Caco-2 (cell line): ENCODE results near the gene PCDH15. TPM values are rescaled to one million over a fixed set of nuclear protein-coding genes. Genes with fewer than 3 reads are reported as not detected.

ENCODE experiments used
- BruUV-seq: library from RNA; stranded (reverse); fragments of 400-500 nt; replicated peaks from 2 replicates; lab custom pipeline; 2021; lab: Mats Ljungman, UMichigan
- CTCF ChIA-PET: fragments of 300-600 bp; sonication (Branson Sonifier 250); formaldehyde crosslinking; loops from one replicate; lab custom pipeline; 2022; ENCODE audit warnings: antibody characterized with exemption; lab: Charles Lee
- POLR2A ChIA-PET: fragments of 300-600 bp; sonication (Branson Sonifier 250); formaldehyde crosslinking; loops from one replicate; lab custom pipeline; 2022; ENCODE audit warnings: antibody characterized with exemption; lab: Charles Lee
- DNase-seq, 2 experiments: peaks; one replicate each; pipeline versions ENCODE4 v3.0.0 to v3.0.0-alpha.2; 2020 to 2022
- H3K27me3 ChIP-seq: replicated peaks from 2 replicates; pipeline ENCODE4 v1.6.0; 2011; ENCODE audit warnings: low read length; ENCODE audit not compliant: control insufficient read depth, insufficient read depth
- H3K36me3 ChIP-seq: 2 replicates; pipeline ENCODE4 v1.5.1; 2011; ENCODE audit warnings: low read length; ENCODE audit not compliant: control insufficient read depth, insufficient read depth
- H3K4me1 ChIP-seq: fragments of 250-450 bp; sonication (Bioruptor Pico); 2 replicates; pipeline ENCODE4 v1.5.1; 2020; ENCODE audit warnings: mild to moderate bottlenecking
- H3K4me3 ChIP-seq: 2 replicates; pipeline ENCODE4 v1.5.1; 2011; ENCODE audit warnings: low read depth, mild to moderate bottlenecking, control low read depth, low read length
- H3K9me3 ChIP-seq: fragments of 250-450 bp; sonication (Bioruptor Pico); 2 replicates; pipeline ENCODE4 v1.5.1; 2020; ENCODE audit warnings: mild to moderate bottlenecking, moderate library complexity
- H3K27ac Mint-ChIP-seq: one replicate; pipeline ENCODE4 v1.8.0; 2022; ENCODE audit warnings: mixed read lengths; ENCODE audit not compliant: unreplicated experiment
- H3K27me3 Mint-ChIP-seq: one replicate; pipeline ENCODE4 v1.8.0; 2022; ENCODE audit warnings: mixed read lengths; ENCODE audit not compliant: insufficient read depth, unreplicated experiment
- H3K36me3 Mint-ChIP-seq: one replicate; pipeline ENCODE4 v1.8.0; 2022; ENCODE audit warnings: mild to moderate bottlenecking, mixed read lengths; ENCODE audit not compliant: insufficient read depth, unreplicated experiment
- H3K4me1 Mint-ChIP-seq: one replicate; pipeline ENCODE4 v1.8.0; 2022; ENCODE audit warnings: low read depth, mixed read lengths; ENCODE audit not compliant: unreplicated experiment
- H3K4me3 Mint-ChIP-seq: one replicate; pipeline ENCODE4 v1.8.0; 2022; ENCODE audit warnings: mild to moderate bottlenecking, moderate library complexity, mixed read lengths; ENCODE audit not compliant: unreplicated experiment
- H3K9me3 Mint-ChIP-seq: one replicate; pipeline ENCODE4 v1.8.0; 2022; ENCODE audit warnings: mixed read lengths; ENCODE audit not compliant: unreplicated experiment
- CTCF ChIP-seq, 2 experiments: fragments of 200-600 bp in 1 of 2; IDR thresholded peaks; 1 replicate in 1 of 2; 2 replicates in 1 of 2; pipeline versions ENCODE4 v1.5.1 to v1.8.0; 2011 to 2022; ENCODE audit warnings: antibody characterized with exemption in 1 of 2, control low read depth in 1 of 2, inconsistent platforms in 1 of 2, low read depth in 1 of 2, low read length in 1 of 2, mild to moderate bottlenecking in 1 of 2, moderate library complexity in 1 of 2; ENCODE audit not compliant: insufficient read depth in 1 of 2, severe bottlenecking in 1 of 2, unreplicated experiment in 1 of 2
- intact Hi-C: fragments of 100-400 bp; cut with micrococcal nuclease; formaldehyde crosslinking; loops from one replicate; pipeline ENCODE4 v1.10.0; 2022; ENCODE audit not compliant: unreplicated experiment
- total RNA-seq: library from RNA; stranded (reverse); gene quantifications from 2 replicates; pipeline ENCODE4 v1.2.3, GENCODE V29; 2022

PCDH15 gene
- total RNA-seq, 1 experiment from 2014 or later, result 0.02 TPM

- no peaks in the 10 kb centered on the region for H3K36me3 Mint-ChIP-seq
- H3K4me3 Mint-ChIP-seq, result no peak overlapping the region
- intact Hi-C loops, result no loop called here
- CTCF ChIA-PET, result no interaction called here
- Histone ChIP-seq H3K9me3 (no peaks in the 10 kb centered on the region; the same call in 1 of the 2 replicates), H3K4me3 (no peak overlapping the region), H3K27me3 (no peaks in the 10 kb centered on the region), H3K36me3 (no peaks in the 10 kb centered on the region), H3K4me1 (no peaks in the 10 kb centered on the region)
- no peaks in the 10 kb centered on the region for H3K27me3 Mint-ChIP-seq
- no peaks in the 10 kb centered on the region for H3K9me3 Mint-ChIP-seq
- TF ChIP-seq CTCF (IDR thresholded peaks at IDR 0.05; ENCODE audit: insufficient read depth in 1 of 2, low read depth in 1 of 2, low read length in 1 of 2, severe bottlenecking in 1 of 2, unreplicated experiment in 1 of 2), result no peak
- POLR2A ChIA-PET, result no interaction called here
- H3K27ac Mint-ChIP-seq, result no peak overlapping the region
- H3K4me1 Mint-ChIP-seq, result no peaks in the 10 kb centered on the region
- no peak for DNase-seq
- BruUV-seq, result no TSS peak
Observed at GRCh38 chr10:54607983-54608382, 193.0 kb downstream of the PCDH15 start.

- DNase-seq, result no peak
- no peak overlapping the region for H3K4me3 Mint-ChIP-seq
- no TSS peak for BruUV-seq
- H3K27ac Mint-ChIP-seq, result no peak overlapping the region
- no peaks in the 10 kb centered on the region for H3K4me1 Mint-ChIP-seq
- POLR2A ChIA-PET, result no interaction called here
- Histone ChIP-seq H3K4me1 (no peaks in the 10 kb centered on the region), H3K36me3 (no peaks in the 10 kb centered on the region), H3K4me3 (no peak overlapping the region), H3K9me3 (no peaks in the 10 kb centered on the region), H3K27me3 (no peaks in the 10 kb centered on the region)
- H3K9me3 Mint-ChIP-seq, result no peaks in the 10 kb centered on the region
- H3K36me3 Mint-ChIP-seq, result no peaks in the 10 kb centered on the region
- no peak for TF ChIP-seq CTCF (IDR thresholded peaks at IDR 0.05; ENCODE audit: insufficient read depth in 1 of 2, low read depth in 1 of 2, low read length in 1 of 2, severe bottlenecking in 1 of 2, unreplicated experiment in 1 of 2)
- H3K27me3 Mint-ChIP-seq, result peaks cover 5% of the 10 kb centered on the region
- intact Hi-C loops, result no loop called here
- CTCF ChIA-PET, result no interaction called here
Observed at GRCh38 chr10:54594289-54594688, 206.7 kb downstream of the PCDH15 start.

- no peak overlapping the region for H3K27ac Mint-ChIP-seq
- H3K27me3 ChIP-seq, result no peaks in the 10 kb centered on the region
- H3K27me3 Mint-ChIP-seq, result peaks cover 2% of the 10 kb centered on the region
- H3K36me3 Mint-ChIP-seq, result no peaks in the 10 kb centered on the region
- H3K4me1 ChIP-seq, result no peaks in the 10 kb centered on the region
- H3K4me3 ChIP-seq, result no peak overlapping the region
- BruUV-seq, result no TSS peak
- ChIA-PET CTCF (no interaction called here), POLR2A (no interaction called here)
- no peaks in the 10 kb centered on the region for H3K9me3 ChIP-seq
- no peaks in the 10 kb centered on the region for H3K9me3 Mint-ChIP-seq
- no peaks in the 10 kb centered on the region for H3K4me1 Mint-ChIP-seq
- no peak overlapping the region for H3K4me3 Mint-ChIP-seq
- intact Hi-C loops, result no loop called here
- no peaks in the 10 kb centered on the region for H3K36me3 ChIP-seq
- no peak for DNase-seq
- no peak for TF ChIP-seq CTCF (IDR thresholded peaks at IDR 0.05; ENCODE audit: insufficient read depth in 1 of 2, low read depth in 1 of 2, low read length in 1 of 2, severe bottlenecking in 1 of 2, unreplicated experiment in 1 of 2)
Observed at GRCh38 chr10:54587971-54588370, 213.1 kb downstream of the PCDH15 start.
